ENCODE results near the gene TRIM47.

GRCh38 chr17:75853433-75853832, 24.9 kb downstream of the TRIM47 start:
- TF ChIP-seq POLR2A (IDR thresholded peaks at IDR 0.05) (no peak), CTCF (IDR thresholded peaks at IDR 0.05) (no peak)

Data from stomach (tissue), 4 donors.